ENCODE results near the gene DDHD1. TPM values are rescaled to one million over a fixed set of nuclear protein-coding genes. Genes with fewer than 3 reads are reported as not detected.

The DDHD1 gene
- total and polyA plus RNA-seq, 12 donors = 4.6 to 34.9 (median 8.1) TPM

DNA sequence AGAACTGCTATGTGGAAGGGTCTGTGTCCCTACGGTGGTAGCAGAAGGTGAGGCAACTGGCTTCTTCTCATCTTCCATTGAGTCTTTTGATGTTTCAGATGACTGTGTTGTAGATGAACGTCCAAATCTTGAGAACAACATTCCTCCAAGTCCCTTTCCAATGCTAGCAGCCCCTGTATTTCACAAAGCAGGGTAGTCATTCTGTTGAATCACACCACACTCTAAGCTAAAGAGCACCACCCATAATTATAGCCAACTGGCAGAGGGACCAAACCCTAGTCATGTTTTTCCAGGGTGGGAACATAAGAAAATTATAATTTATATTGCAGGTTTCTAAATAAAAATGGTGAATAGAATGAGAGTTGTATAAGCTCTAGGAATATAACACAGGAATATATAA, 98.7 kb downstream of the DDHD1 start:
- no peak for DNase-seq

DNA sequence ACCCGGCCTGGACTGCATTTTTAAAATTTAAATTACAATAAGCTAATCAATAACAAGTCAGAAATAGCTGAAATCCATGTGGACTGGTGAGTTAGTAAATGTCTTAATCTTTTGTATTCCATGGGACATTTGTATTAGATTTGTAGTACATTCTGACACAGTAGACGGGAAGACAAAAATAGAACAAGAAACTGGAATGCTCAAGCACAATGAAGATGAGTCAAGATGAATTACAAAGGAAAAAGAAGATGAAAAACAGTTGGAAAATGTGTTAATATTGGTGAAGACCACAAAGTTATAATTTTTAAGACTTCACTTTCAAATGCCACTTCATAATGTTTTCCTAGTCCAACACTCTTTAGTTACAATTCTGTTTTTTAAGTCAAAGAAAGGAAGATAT, 104.5 kb downstream of the DDHD1 start:
- 84 to 93% (median 88%) methylated on average over 2 of the region's 2 CpGs for WGBS, 4 donors
- DNase-seq = no peak
- intact Hi-C loops (cut with DNase I) = no loop called here
- Histone ChIP-seq H3K4me1 (replicated peaks in 1 of 2) (peaks cover 8 to 10% of the 10 kb centered on the region in 2 donors), H3K27me3 (no peaks in the 10 kb centered on the region), H3K9me3 (replicated peaks in 1 of 3) (no peaks in the 10 kb centered on the region), H3K36me3 (replicated peaks in 1 of 2) (no peaks in the 10 kb centered on the region), H3K27ac (no peak overlapping the region), H3K4me3 (no peak overlapping the region)
- TF ChIP-seq POLR2A (IDR thresholded peaks at IDR 0.05) = no peak
- TF ChIP-seq, protein P1, sequence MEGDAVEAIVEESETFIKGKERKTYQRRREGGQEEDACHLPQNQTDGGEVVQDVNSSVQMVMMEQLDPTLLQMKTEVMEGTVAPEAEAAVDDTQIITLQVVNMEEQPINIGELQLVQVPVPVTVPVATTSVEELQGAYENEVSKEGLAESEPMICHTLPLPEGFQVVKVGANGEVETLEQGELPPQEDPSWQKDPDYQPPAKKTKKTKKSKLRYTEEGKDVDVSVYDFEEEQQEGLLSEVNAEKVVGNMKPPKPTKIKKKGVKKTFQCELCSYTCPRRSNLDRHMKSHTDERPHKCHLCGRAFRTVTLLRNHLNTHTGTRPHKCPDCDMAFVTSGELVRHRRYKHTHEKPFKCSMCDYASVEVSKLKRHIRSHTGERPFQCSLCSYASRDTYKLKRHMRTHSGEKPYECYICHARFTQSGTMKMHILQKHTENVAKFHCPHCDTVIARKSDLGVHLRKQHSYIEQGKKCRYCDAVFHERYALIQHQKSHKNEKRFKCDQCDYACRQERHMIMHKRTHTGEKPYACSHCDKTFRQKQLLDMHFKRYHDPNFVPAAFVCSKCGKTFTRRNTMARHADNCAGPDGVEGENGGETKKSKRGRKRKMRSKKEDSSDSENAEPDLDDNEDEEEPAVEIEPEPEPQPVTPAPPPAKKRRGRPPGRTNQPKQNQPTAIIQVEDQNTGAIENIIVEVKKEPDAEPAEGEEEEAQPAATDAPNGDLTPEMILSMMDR (IDR thresholded peaks at IDR 0.05) = no peak

More for the DNA sequence above, 98.7 kb downstream of the DDHD1 start:
- no peaks in the 10 kb centered on the region for H3K9me3 ChIP-seq (replicated peaks in 1 of 3)
- TF ChIP-seq POLR2A (IDR thresholded peaks at IDR 0.05) = no peak
- TF ChIP-seq, protein P1 (IDR thresholded peaks at IDR 0.05) = no peak
- H3K36me3 ChIP-seq (replicated peaks in 1 of 2) = no peaks in the 10 kb centered on the region
- H3K4me1 ChIP-seq (replicated peaks in 1 of 2) = no peaks in the 10 kb centered on the region
- no peak overlapping the region for H3K27ac ChIP-seq
- WGBS, 4 donors = 67 to 73% (median 70%) methylated on average over 2 of the region's 2 CpGs
- H3K27me3 ChIP-seq = no peaks in the 10 kb centered on the region
- intact Hi-C loops (cut with DNase I) = loop anchor here in 1 of 2 donors (10.0 kb wide), 2 partner anchors 90 to 230 kb away; no protein-coding TSS in a partner anchor
- H3K4me3 ChIP-seq = no peak overlapping the region

GRCh38 chr14:53047307-53048069, 105.6 kb downstream of the DDHD1 start:
- Histone ChIP-seq H3K27me3 (no peaks in the 10 kb centered on the region), H3K9me3 (replicated peaks in 1 of 3) (no peaks in the 10 kb centered on the region), H3K27ac (no peak overlapping the region), H3K4me1 (replicated peaks in 1 of 2) (peaks cover 8 to 10% of the 10 kb centered on the region in 2 donors), H3K4me3 (no peak overlapping the region), H3K36me3 (replicated peaks in 1 of 2) (no peaks in the 10 kb centered on the region)
- no peak for DNase-seq
- WGBS, 4 donors = 91 to 97% (median 95%) methylated on average over 5 of the region's 5 CpGs
- no peak for TF ChIP-seq POLR2A (IDR thresholded peaks at IDR 0.05)
- TF ChIP-seq, protein P1 (IDR thresholded peaks at IDR 0.05) = no peak
- intact Hi-C loops (cut with DNase I) = no loop called here

DNA sequence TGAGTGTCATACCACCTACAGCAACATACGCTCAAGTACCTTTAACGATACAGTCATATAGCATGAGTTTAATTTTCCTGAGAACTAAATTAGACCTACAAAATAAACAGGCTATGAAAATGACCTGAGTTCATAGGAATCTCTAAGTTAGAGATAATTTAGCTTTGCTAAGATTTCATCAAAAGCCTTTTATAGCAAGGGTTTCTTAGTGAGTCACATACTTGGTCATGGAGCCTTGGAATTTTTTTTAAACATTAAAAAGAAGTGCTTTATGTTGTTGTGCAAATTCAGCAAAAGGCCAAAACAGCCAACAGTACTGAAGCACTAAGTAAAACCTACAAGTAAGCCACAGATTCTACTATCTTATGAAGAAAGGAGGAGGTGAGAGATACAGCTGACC, 108.6 kb downstream of the DDHD1 start:
- TF ChIP-seq POLR2A (IDR thresholded peaks at IDR 0.05) = no peak
- TF ChIP-seq, protein P1 (IDR thresholded peaks at IDR 0.05) = no peak
- peaks cover 8 to 10% of the 10 kb centered on the region in 2 donors for H3K4me1 ChIP-seq (replicated peaks in 1 of 2)
- no peaks in the 10 kb centered on the region for H3K27me3 ChIP-seq
- H3K9me3 ChIP-seq (replicated peaks in 1 of 3) = no peaks in the 10 kb centered on the region
- 73 to 85% (median 76%) methylated on average over 2 of the region's 2 CpGs for WGBS, 4 donors
- H3K27ac ChIP-seq = peak overlapping the region in 1 of 5 donors; percentile 13
- H3K36me3 ChIP-seq (replicated peaks in 1 of 2) = no peaks in the 10 kb centered on the region
- no peak for DNase-seq
- intact Hi-C loops (cut with DNase I) = no loop called here
- H3K4me3 ChIP-seq = no peak overlapping the region

Measured in adrenal gland (tissue), 12 donors.